Panc1 (cell line): ENCODE data around the gene CDH8. TPM values are rescaled to one million over a fixed set of nuclear protein-coding genes. Genes with fewer than 3 reads are reported as not detected.

Experiments
- ATAC-seq: fragments of 200-7000 bp; cut with Tn5 transposase; 2 replicates; pipeline ENCODE4 v1.9.1; 2020; ENCODE audit warnings: mild to moderate bottlenecking, moderate library complexity
- BruUV-seq: library from RNA; stranded (reverse); fragments of 400-500 nt; replicated peaks from 2 replicates; lab custom pipeline; 2021; lab: Mats Ljungman, UMichigan
- CTCF ChIA-PET: fragments of 300-600 bp; sonication (Branson Sonifier 250); formaldehyde crosslinking; loops from one replicate; lab custom pipeline; 2022; ENCODE audit warnings: antibody characterized with exemption; lab: Charles Lee
- POLR2A ChIA-PET: fragments of 300-600 bp; sonication (Branson Sonifier 250); formaldehyde crosslinking; loops from one replicate; lab custom pipeline; 2022; ENCODE audit warnings: antibody characterized with exemption; lab: Charles Lee
- DNase-seq: peaks from one replicate; pipeline ENCODE4 v3.0.0-alpha.2; 2010; ENCODE audit warnings: low read depth, low spot score
- H3K27ac ChIP-seq: 2 replicates; pipeline ENCODE4 v1.5.1; 2011; ENCODE audit warnings: mild to moderate bottlenecking, low read length, inconsistent platforms
- H3K27me3 ChIP-seq: fragments of 200-500 bp; sonication (Bioruptor generic); 2 replicates; pipeline ENCODE4 v1.6.0; 2014; ENCODE audit warnings: low read length, inconsistent platforms; ENCODE audit not compliant: control insufficient read depth, insufficient read depth
- H3K36me3 ChIP-seq: fragments of 200-500 bp; sonication (Bioruptor generic); 2 replicates; pipeline ENCODE4 v1.5.1; 2014; ENCODE audit warnings: inconsistent platforms, mild to moderate bottlenecking, low read length, moderate library complexity; ENCODE audit not compliant: control insufficient read depth, insufficient read depth
- H3K4me1 ChIP-seq: 2 replicates; pipeline ENCODE4 v1.5.1; 2011; ENCODE audit warnings: inconsistent platforms, mild to moderate bottlenecking, low read length, moderate library complexity; ENCODE audit not compliant: control insufficient read depth, insufficient read depth
- H3K4me3 ChIP-seq, 2 experiments: 2 replicates each; pipeline ENCODE4 v1.5.1; 2011 to 2012; ENCODE audit warnings: low read depth in 2 of 2, low read length in 2 of 2, mild to moderate bottlenecking in 2 of 2, inconsistent platforms in 1 of 2, moderate library complexity in 1 of 2
- H3K9me3 ChIP-seq: fragments of 200-500 bp; sonication (Bioruptor generic); 2 replicates; pipeline ENCODE4 v1.5.1; 2014; ENCODE audit warnings: low read depth, mild to moderate bottlenecking, inconsistent platforms, low read length, moderate library complexity; ENCODE audit not compliant: control insufficient read depth, insufficient read depth
- POLR2AphosphoS5 ChIP-seq: IDR thresholded peaks from 2 replicates; pipeline ENCODE4 v1.6.1; 2012; ENCODE audit warnings: mild to moderate bottlenecking, low read depth, low read length, moderate library complexity
- SIN3A ChIP-seq: IDR thresholded peaks from 2 replicates; pipeline ENCODE4 v1.6.1; 2012; ENCODE audit warnings: low read depth, mild to moderate bottlenecking, low read length, moderate library complexity, borderline replicate concordance; ENCODE audit not compliant: insufficient read depth
- TCF7L2 ChIP-seq: IDR thresholded peaks from 2 replicates; pipeline ENCODE4 v1.6.1; 2011; ENCODE audit warnings: mild to moderate bottlenecking, low read depth, low read length, inconsistent platforms
- in situ Hi-C: cut with HindIII; loops from 2 replicates; pipeline ENCODE4 v1.10.0; 2016; ENCODE audit warnings: low sequenced_read_pairs, low pct_unique_long_range_greater_than_20kb
- intact Hi-C: fragments of 100-400 bp; cut with micrococcal nuclease; formaldehyde crosslinking; loops from one replicate; pipeline ENCODE4 v1.10.0; 2022; ENCODE audit not compliant: unreplicated experiment
- total RNA-seq: library from RNA; stranded (reverse); gene quantifications from one replicate; pipeline ENCODE4 v1.2.1, GENCODE V29; 2021; ENCODE audit not compliant: unreplicated experiment
- TF ChIP-seq, protein P1 (sequence below), 2 experiments: IDR thresholded peaks; 2 replicates each; pipeline ENCODE4 v1.6.1; 2011 to 2012; ENCODE audit warnings: low read depth in 2 of 2, control low read depth in 1 of 2, low read length in 1 of 2, mild to moderate bottlenecking in 1 of 2, moderate library complexity in 1 of 2; ENCODE audit not compliant: insufficient read depth in 1 of 2
- TF ChIP-seq, protein P2 (sequence below): fragments of 450-650 bp; IDR thresholded peaks from 2 replicates; pipeline ENCODE4 v1.5.1; 2017; ENCODE audit warnings: mild to moderate bottlenecking

Gene CDH8
- total RNA-seq, 1 experiment from 2014 or later = 0.21 TPM

DNA sequence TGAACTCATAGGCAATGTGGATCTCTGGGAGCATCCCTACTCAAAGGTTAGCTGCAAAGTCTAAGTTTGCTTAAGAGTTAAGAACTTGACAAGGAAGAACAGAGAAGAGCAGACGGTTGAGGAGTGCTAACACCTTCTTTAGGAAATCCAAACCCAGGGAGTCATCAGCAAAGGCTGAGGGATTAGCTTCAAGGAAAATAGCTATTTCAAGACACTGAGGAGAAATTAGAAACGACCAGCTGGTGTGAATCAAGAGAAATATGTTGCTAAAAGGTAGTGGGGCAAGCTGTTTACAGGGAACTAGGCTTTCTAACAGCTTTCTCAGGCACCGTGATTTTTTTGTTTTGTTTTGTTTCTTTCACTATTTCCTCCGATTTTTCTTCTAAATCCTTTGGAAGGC lies 90.7 kb downstream of the CDH8 start:
- no peaks in the 10 kb centered on the region for H3K27me3 ChIP-seq
- H3K36me3 ChIP-seq = no peaks in the 10 kb centered on the region
- no peak for DNase-seq
- H3K4me3 ChIP-seq = no peak overlapping the region
- ChIA-PET CTCF (no interaction called here), POLR2A (no interaction called here)
- no peaks in the 10 kb centered on the region for H3K9me3 ChIP-seq
- no peak for ATAC-seq
- H3K4me1 ChIP-seq = no peaks in the 10 kb centered on the region
- no TSS peak for BruUV-seq
- intact Hi-C loops = no loop called here
- in situ Hi-C loops = no loop called here
- TF ChIP-seq SIN3A (no peak), POLR2AphosphoS5 (no peak), TCF7L2 (no peak)
- TF ChIP-seq, protein P1, sequence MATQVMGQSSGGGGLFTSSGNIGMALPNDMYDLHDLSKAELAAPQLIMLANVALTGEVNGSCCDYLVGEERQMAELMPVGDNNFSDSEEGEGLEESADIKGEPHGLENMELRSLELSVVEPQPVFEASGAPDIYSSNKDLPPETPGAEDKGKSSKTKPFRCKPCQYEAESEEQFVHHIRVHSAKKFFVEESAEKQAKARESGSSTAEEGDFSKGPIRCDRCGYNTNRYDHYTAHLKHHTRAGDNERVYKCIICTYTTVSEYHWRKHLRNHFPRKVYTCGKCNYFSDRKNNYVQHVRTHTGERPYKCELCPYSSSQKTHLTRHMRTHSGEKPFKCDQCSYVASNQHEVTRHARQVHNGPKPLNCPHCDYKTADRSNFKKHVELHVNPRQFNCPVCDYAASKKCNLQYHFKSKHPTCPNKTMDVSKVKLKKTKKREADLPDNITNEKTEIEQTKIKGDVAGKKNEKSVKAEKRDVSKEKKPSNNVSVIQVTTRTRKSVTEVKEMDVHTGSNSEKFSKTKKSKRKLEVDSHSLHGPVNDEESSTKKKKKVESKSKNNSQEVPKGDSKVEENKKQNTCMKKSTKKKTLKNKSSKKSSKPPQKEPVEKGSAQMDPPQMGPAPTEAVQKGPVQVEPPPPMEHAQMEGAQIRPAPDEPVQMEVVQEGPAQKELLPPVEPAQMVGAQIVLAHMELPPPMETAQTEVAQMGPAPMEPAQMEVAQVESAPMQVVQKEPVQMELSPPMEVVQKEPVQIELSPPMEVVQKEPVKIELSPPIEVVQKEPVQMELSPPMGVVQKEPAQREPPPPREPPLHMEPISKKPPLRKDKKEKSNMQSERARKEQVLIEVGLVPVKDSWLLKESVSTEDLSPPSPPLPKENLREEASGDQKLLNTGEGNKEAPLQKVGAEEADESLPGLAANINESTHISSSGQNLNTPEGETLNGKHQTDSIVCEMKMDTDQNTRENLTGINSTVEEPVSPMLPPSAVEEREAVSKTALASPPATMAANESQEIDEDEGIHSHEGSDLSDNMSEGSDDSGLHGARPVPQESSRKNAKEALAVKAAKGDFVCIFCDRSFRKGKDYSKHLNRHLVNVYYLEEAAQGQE (IDR thresholded peaks at IDR 0.05; ENCODE audit: insufficient read depth in 1 of 2, low read depth in 2 of 2, low read length in 1 of 2) = no peak
- TF ChIP-seq, protein P2, sequence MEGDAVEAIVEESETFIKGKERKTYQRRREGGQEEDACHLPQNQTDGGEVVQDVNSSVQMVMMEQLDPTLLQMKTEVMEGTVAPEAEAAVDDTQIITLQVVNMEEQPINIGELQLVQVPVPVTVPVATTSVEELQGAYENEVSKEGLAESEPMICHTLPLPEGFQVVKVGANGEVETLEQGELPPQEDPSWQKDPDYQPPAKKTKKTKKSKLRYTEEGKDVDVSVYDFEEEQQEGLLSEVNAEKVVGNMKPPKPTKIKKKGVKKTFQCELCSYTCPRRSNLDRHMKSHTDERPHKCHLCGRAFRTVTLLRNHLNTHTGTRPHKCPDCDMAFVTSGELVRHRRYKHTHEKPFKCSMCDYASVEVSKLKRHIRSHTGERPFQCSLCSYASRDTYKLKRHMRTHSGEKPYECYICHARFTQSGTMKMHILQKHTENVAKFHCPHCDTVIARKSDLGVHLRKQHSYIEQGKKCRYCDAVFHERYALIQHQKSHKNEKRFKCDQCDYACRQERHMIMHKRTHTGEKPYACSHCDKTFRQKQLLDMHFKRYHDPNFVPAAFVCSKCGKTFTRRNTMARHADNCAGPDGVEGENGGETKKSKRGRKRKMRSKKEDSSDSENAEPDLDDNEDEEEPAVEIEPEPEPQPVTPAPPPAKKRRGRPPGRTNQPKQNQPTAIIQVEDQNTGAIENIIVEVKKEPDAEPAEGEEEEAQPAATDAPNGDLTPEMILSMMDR = no peak
- no peak overlapping the region for H3K27ac ChIP-seq

DNA sequence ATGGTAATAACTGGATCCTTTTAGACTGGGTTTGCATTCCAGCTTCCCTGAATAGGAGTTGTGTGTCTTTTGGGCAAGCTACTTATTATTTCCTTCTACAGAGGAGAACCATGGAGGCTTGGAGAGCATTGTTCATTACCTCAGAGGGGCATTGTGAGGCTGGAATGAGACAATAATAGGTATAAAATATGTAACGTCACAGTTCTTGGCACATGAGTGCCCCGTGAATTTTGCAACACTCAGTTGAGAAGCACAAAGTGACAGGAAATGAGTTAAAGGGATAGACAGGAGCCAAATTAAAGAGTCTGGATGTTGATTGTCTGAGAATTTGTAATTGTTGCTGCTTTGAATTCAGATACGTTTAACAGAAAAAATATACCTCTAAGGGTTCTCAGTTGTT lies 92.2 kb downstream of the CDH8 start:
- intact Hi-C loops (no loop called here), in situ Hi-C loops (no loop called here)
- Histone ChIP-seq H3K27me3 (no peaks in the 10 kb centered on the region), H3K4me3 (no peak overlapping the region), H3K4me1 (no peaks in the 10 kb centered on the region), H3K27ac (no peak overlapping the region), H3K9me3 (no peaks in the 10 kb centered on the region), H3K36me3 (no peaks in the 10 kb centered on the region)
- ChIA-PET POLR2A (no interaction called here), CTCF (no interaction called here)
- DNase-seq (no peak), ATAC-seq (no peak)
- BruUV-seq = no TSS peak
- TF ChIP-seq POLR2AphosphoS5 (no peak), TCF7L2 (no peak), SIN3A (no peak)
- TF ChIP-seq, protein P1 (IDR thresholded peaks at IDR 0.05; ENCODE audit: insufficient read depth in 1 of 2, low read depth in 2 of 2, low read length in 1 of 2) = no peak
- TF ChIP-seq, protein P2 = no peak
